ENCODE data around the gene AAMP.

DNA sequence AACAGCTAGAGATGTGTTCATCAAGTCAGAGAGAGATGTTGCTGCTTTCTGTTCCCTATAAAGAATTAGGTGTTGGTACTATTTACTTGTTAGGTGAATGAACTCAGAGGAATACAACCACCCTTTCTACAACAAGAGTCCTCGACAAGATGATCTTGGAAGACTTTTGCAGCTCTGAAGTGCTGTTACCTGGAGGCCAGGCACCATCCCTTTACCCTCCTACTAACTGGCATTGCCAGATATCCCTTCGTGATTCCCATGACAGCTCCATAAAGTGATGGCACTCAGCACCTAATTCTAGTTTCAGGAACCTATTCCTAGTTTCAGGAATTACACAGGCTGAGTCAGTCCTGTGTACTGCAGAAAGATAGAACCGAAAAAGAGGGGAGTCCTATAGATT, 43.0 kb downstream of the AAMP start:
- TF ChIP-seq, protein P1, sequence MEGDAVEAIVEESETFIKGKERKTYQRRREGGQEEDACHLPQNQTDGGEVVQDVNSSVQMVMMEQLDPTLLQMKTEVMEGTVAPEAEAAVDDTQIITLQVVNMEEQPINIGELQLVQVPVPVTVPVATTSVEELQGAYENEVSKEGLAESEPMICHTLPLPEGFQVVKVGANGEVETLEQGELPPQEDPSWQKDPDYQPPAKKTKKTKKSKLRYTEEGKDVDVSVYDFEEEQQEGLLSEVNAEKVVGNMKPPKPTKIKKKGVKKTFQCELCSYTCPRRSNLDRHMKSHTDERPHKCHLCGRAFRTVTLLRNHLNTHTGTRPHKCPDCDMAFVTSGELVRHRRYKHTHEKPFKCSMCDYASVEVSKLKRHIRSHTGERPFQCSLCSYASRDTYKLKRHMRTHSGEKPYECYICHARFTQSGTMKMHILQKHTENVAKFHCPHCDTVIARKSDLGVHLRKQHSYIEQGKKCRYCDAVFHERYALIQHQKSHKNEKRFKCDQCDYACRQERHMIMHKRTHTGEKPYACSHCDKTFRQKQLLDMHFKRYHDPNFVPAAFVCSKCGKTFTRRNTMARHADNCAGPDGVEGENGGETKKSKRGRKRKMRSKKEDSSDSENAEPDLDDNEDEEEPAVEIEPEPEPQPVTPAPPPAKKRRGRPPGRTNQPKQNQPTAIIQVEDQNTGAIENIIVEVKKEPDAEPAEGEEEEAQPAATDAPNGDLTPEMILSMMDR (IDR thresholded peaks at IDR 0.05) = no peak
- no peak for TF ChIP-seq ZFX (IDR thresholded peaks at IDR 0.05; ENCODE audit: borderline replicate concordance)

Measured in 22Rv1 (cell line).